ENCODE data around the gene COL13A1.
A peak's percentile ranks its signal among the peaks of the same experiment; 100 is the strongest.

COL13A1 gene

DNA sequence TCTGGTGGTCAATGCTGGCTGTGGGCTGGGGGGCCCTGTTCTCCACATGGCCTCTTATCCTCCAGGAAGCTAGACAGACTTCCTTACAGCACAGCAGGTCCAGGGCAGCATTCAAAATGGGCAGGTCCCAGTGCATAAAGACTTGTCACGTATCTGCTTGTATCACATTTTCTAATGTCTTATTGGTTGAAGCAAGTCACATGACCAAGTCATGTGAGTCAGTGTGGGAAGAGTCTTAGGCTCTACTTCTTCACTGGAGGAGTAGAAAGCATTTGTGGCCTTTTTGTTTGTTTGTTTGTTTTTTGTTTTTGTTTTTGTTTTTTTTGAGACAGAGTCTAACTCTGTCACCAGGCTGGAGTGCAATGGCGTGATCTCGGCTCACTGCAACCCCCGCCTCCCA lies 104.7 kb downstream of the COL13A1 start:
- no peak for DNase-seq (ENCODE audit: low read depth in 3 of 3)

- DNase-seq (ENCODE audit: low read depth in 3 of 3), result no peak
Observed at GRCh38 chr10:69907517-69907916, 105.8 kb downstream of the COL13A1 start.

DNA sequence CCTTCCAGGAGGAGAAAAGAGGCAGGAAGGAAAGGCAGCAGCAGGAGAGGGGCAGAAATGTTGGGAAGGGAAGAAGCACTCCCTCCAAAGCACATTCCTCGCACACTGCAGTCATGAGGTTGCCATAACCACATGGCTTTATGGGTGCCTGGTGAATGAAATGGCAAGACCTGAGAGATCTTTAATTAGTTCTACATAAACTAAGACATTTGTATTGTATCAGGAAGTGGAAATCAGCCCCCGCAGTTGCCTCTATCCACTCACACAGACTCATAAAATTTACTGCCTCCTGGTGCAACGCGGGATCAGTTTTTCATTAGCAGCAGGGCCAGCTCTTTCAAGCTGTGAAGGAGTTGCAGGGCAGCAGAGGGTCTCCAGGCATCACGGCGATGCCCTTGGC lies 106.4 kb downstream of the COL13A1 start:
- no peak for DNase-seq (ENCODE audit: low read depth in 3 of 3)

GRCh38 chr10:69910561-69910960 lies 108.9 kb downstream of the COL13A1 start:
- no peak for DNase-seq (ENCODE audit: low read depth in 3 of 3)

DNA sequence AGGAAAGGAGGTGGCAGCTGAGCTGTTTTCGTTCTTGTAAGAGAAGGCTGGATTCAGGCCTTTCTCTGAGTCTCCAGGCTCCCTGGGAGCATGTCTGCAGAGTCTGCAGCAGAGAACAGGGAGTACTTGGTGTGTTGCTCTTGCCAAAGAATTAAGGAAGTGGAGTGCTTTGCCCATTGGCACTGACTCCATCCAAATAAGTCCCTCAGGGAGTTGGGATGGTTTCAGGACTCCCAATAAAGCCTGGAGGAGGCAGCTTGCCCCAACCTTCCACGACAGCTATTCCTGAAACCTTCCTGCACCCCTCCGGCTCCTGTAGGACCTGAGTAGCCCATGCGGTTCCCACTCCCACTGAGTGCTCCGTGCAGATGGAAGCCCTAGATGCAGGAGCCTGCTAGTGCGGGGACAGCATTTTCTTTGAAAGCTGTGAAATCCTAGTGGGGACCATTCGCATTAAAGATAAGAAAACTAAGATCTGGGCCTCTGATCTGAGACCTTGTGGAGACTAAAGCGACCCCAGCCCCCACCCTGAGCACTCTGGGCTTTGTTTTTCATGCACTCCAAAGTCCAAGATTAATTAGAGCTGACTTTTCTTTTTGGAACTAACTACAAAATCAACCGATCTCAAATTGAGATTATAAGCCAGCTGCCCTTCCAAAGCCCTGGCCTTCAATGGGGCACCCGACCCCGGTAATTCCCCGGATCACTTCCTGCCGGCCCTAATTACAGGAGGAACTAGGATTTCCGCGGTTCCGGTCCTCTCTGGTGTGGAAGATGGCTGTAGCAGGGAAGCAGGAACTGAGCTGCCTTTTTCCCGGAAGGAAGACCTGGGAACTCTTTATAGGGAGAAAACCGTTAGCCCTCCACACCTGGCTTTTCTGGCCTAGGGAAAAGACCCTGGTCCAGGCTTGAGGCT lies 110.2 kb downstream of the COL13A1 start:
- no peak for DNase-seq (ENCODE audit: low read depth in 3 of 3)

DNA sequence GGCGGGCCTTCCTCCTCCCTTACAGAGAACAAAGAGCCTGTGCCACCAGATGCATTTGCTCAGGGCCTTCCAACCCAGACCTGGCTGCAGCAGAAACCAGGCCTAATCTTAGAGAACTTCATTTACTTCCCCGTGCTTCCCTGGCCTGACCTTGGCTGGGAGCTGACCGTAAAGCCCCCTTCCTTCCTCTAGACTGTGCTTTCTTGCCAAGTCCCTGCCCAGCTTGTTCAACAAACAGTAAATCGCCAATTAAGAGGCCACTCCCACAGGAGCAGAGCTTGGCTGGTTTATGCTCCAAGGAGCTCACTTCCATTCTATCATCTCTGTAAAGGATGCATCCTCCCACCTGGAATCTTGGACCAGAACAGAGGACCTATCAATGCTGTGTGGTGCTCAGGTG lies 110.9 kb downstream of the COL13A1 start:
- no peak for DNase-seq (ENCODE audit: low read depth in 3 of 3)

DNA sequence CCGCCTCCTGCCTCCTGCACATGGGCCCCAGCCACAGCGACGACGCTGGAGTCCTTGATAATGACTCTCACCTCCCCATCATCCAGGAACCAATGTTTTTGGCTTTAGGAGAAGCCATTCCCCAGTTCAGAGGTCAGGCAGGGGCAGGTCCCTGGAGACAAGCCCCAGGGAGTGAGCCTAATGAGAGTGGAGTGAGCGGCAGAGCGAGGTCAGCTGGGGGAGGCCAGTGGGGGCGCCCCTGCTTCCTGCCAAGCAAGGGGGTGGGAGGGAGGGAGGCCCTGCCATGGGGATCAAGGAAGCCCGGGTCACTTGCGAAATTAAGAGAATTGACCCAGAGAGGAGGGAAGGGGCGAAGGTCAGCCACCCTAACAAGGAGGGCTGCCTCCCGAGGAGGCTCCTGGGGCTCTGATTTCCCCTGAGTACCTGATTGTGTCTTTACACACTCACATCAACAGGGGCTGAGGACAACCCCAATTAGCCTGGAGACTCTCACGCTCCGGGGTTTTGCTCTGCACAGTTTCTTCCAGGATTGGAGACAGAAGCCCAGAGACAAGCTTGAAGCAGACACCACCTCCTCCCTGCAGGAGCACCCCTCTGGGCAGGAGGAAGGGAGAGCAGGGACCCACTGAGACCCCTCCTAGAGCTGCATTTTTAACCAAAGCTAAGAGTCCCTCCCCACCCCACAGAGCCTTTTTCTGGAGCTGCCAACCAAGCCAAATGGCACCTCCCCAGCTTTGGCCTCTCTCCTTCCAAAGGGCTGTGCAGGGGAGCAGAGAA lies 112.1 kb downstream of the COL13A1 start:
- DNase-seq (ENCODE audit: low read depth in 3 of 3), result no peak

- DNase-seq (ENCODE audit: low read depth in 3 of 3), result peak; percentile 14 to 51 (median 15)
Observed at GRCh38 chr10:69914398-69915214, 112.9 kb downstream of the COL13A1 start.

- DNase-seq (ENCODE audit: low read depth in 3 of 3), result no peak
Observed at GRCh38 chr10:69915215-69915560, 113.5 kb downstream of the COL13A1 start.

- DNase-seq (ENCODE audit: low read depth in 3 of 3), result no peak
Observed at GRCh38 chr10:69916118-69916517, 114.4 kb downstream of the COL13A1 start.

DNA sequence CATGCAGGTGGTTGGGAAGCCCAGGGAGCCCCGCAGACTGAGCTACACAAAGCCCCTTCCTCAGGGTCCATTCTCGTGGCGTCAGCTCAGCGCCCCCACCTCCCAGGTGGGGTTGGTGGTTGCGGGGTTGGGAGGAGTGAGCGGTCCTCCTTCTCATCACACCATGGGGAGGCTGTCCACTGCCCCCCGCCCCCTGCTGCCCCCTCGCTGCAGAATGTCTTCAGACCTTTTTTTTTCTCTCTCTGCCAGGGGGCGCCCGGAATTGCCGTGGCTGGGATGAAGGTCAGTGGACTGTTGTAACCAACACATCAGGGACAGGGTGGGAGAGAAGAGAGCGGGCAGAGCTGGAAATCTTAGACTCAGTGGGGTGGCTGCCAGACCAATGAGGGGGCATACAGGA lies 116.3 kb downstream of the COL13A1 start:
- DNase-seq (ENCODE audit: low read depth in 3 of 3), result no peak

DNA sequence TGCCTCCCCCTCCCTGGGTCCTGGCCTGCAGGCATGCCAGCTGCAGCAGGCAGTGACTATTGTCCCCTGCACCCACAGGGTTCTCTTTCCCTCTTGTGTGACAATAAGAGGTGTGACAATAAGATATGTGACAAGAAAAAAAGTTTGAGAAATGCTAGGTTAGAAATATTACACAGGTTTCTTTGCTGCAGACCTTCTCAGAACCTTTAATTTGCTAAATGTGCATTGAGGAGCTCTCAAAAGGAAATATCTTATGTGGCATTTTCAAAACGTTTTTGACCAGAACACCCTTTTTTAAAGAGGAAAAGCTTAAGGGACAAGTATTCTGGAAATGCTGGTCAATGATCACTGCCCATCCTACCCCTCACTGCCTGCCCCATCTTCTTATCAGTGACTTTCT lies 117.5 kb downstream of the COL13A1 start:
- no peak for DNase-seq (ENCODE audit: low read depth in 3 of 3)

DNA sequence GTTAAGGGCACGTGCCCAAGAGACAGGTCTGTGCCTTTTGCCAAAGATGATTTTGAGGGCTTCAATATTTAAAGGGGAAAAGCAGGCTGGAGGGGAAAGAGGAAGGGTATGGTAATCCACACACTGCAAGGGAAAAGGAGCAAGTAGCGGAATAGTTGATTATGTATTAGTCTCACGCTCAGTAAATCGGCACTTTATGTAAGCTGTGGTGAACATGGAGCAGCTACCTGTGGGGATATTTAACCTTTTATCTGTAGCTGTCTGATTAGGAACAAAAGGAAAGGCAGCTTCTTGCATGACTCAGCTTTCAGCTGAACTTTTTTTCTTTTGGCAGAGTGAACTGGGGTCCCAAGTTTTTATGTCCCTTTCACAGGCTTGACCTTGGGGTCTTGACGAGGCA lies 123.4 kb downstream of the COL13A1 start:
- no peak for DNase-seq (ENCODE audit: low read depth in 3 of 3)

GRCh38 chr10:69928339-69928738 lies 126.6 kb downstream of the COL13A1 start:
- no peak for DNase-seq (ENCODE audit: low read depth in 3 of 3)

DNA sequence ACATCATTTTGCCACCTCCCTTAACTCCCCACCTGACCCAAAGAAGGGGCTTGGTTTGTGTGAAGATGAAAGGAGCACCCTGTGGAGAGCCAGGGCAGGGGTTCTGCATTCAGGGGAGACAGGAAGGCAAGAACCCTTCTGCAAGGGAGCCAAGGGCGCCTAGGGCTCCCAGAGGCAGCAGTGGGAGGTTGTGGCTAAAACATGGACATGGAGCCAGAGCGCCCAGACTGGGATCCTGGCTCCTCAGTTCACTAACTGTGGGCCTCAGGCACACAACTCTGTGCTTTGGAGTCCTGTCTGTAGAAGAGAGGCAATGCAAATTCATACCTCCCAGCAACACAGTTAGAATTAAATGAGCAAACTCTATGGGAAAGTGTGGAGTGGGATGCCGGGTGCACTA lies 127.9 kb downstream of the COL13A1 start:
- DNase-seq (ENCODE audit: low read depth in 3 of 3), result no peak

GRCh38 chr10:69934768-69935167 lies 133.1 kb downstream of the COL13A1 start:
- DNase-seq (ENCODE audit: low read depth in 3 of 3), result no peak

- peak in 1 of 3 experiments; percentile 2 for DNase-seq (ENCODE audit: low read depth in 3 of 3)
Observed at GRCh38 chr10:69936091-69936490, 134.4 kb downstream of the COL13A1 start.

DNA sequence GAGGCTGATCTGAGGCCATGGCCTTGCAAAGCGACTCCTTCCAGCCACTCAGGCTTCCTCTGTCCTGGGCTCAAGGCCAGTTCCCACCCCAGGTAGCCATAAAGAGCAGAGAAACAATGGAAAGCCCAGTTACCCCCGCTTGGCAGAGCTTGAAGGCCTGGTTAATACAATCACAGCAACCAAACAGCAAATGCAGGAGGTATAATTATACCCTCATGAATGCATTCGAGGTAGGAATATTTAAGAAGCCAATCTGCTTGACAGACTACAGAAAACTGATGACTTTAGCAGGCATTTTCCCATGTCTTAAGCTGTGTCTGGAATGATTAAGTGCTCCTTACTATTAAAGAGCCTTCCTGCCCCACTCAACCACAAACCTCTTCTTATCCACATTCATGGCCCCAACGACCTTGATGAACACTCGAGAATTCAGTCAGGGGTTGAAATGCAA lies 136.9 kb downstream of the COL13A1 start:
- DNase-seq (ENCODE audit: low read depth in 3 of 3), result no peak

DNA sequence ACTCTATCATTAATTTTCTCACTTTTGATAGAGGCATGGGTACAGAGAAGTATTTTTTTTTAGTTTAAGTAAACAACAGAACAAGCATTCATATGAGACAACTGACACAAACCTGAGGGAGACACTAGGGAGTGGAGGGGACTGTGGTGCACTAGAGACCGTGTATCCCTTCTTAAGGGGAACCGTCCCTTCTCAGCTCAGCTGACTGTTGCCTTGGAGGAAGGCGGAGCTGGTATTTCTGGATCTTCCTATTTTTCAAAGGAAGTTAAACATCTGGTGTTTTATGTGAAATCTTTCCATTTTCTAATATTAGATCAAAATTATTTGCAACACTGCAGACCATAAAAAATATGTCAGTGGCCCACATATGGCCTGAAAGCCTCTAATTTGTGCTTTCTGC lies 137.4 kb downstream of the COL13A1 start:
- DNase-seq (ENCODE audit: low read depth in 3 of 3), result no peak

GRCh38 chr10:69939481-69939880 lies 137.8 kb downstream of the COL13A1 start:
- no peak for DNase-seq (ENCODE audit: low read depth in 3 of 3)

DNA sequence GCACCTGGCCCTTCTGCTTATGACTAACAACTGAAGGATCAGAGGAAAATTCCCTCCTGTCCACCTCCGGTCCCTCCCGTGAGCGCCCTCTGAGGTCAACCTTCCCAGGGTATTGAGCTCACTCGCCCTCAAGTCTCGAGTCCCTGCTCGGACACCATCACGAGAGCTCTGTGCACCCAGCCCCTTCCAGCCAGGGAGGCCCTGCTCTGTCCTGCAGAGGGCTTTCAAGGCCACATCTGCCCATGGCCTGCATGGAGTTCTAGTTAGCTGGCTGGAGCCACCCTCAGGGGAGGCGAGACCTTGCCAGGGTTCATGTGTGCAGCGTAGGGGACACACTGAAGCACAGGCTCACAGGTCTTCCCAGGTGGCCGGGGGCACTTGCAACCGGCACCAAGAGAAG lies 140.0 kb downstream of the COL13A1 start:
- no peak for DNase-seq (ENCODE audit: low read depth in 3 of 3)

DNA sequence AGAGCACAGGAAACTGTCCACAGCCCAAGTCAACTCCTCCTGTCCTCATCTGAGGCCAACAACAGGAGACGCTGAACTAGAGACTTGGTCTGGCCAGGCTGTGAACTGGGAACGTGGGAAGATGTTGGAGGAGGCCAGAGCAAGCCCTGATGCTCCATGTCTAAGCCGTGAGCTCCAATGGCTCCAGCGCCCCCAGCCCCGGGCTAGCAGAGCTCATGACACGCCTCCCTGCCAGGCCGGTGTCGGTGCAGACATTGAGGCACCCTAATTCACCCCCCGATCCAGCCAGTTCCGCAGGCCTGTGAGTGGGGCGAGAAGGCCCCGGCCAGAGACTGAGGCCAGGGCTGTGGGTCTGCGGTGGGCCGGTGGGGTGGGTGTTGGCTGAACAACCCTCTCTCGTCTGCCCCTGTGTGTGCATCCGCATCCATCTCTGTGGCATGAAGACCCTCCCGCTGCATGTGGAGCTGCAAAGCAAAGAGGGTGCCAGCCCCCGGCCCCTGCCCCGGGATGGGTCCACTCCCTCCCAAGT lies 141.7 kb downstream of the COL13A1 start:
- DNase-seq (ENCODE audit: low read depth in 3 of 3), result no peak

Measured in stimulated activated CD4-positive, alpha-beta T cell treated with anti-CD3 and anti-CD28 coated beads, TNF-alpha, amount 100 ng/mL, for 24 hours (primary cell).